Endothelial cell (in vitro differentiated cells): ENCODE results near the gene BOC. TPM values are rescaled to one million over a fixed set of nuclear protein-coding genes. Genes with fewer than 3 reads are reported as not detected.

ENCODE experiments used
- DNase-seq: peaks from one replicate; pipeline ENCODE4 v3.0.0; 2021; ENCODE audit warnings: low spot score
- H3K27ac Mint-ChIP-seq: one replicate; pipeline ENCODE4 v1.8.0; 2021; ENCODE audit warnings: mixed read lengths, inconsistent platforms; ENCODE audit not compliant: unreplicated experiment
- H3K27me3 Mint-ChIP-seq: one replicate; pipeline ENCODE4 v1.8.0; 2021; ENCODE audit warnings: mild to moderate bottlenecking, moderate library complexity, mixed read lengths, inconsistent platforms; ENCODE audit not compliant: unreplicated experiment
- H3K36me3 Mint-ChIP-seq: one replicate; pipeline ENCODE4 v1.8.0; 2021; ENCODE audit warnings: mild to moderate bottlenecking, low read depth, mixed read lengths, inconsistent platforms; ENCODE audit not compliant: unreplicated experiment
- H3K4me1 Mint-ChIP-seq: one replicate; pipeline ENCODE4 v1.8.0; 2021; ENCODE audit warnings: mild to moderate bottlenecking, mixed read lengths, inconsistent platforms; ENCODE audit not compliant: unreplicated experiment
- H3K4me3 Mint-ChIP-seq: one replicate; pipeline ENCODE4 v1.8.0; 2021; ENCODE audit warnings: mild to moderate bottlenecking, mixed read lengths, inconsistent platforms; ENCODE audit not compliant: unreplicated experiment
- H3K9me3 Mint-ChIP-seq: one replicate; pipeline ENCODE4 v1.8.0; 2021; ENCODE audit warnings: mixed read lengths, inconsistent platforms; ENCODE audit not compliant: unreplicated experiment
- CTCF ChIP-seq: fragments of 200-600 bp; sonication (generic); IDR thresholded peaks from one replicate; pipeline ENCODE4 v1.5.0; 2021; ENCODE audit warnings: antibody characterized with exemption; ENCODE audit not compliant: unreplicated experiment
- total RNA-seq: library from RNA; stranded (reverse); fragmentation: NEBNext Ultra II Directional; extraction: Animal tissue kit (Norgen Biotek cat#: 25700); gene quantifications from one replicate; pipeline ENCODE4 v1.2.1, GENCODE V29; 2021; ENCODE audit not compliant: unreplicated experiment

Gene BOC
- total RNA-seq, 1 donor from 2014 or later = 3.8 TPM

GRCh38 chr3:113183748-113184661, 27.4 kb upstream of the BOC start:
- TF ChIP-seq CTCF = no peak
- DNase-seq = no peak
- Mint-ChIP-seq H3K9me3 (no peaks in the 10 kb centered on the region), H3K4me3 (no peak overlapping the region), H3K4me1 (no peaks in the 10 kb centered on the region), H3K36me3 (no peaks in the 10 kb centered on the region), H3K27me3 (no peaks in the 10 kb centered on the region), H3K27ac (no peak overlapping the region)

GRCh38 chr3:113185194-113185835, 26.0 kb upstream of the BOC start:
- H3K9me3 Mint-ChIP-seq = peaks cover 4% of the 10 kb centered on the region
- no peaks in the 10 kb centered on the region for H3K27me3 Mint-ChIP-seq
- no peak for TF ChIP-seq CTCF
- no peaks in the 10 kb centered on the region for H3K36me3 Mint-ChIP-seq
- no peak for DNase-seq
- H3K4me3 Mint-ChIP-seq = no peak overlapping the region
- no peaks in the 10 kb centered on the region for H3K4me1 Mint-ChIP-seq
- no peak overlapping the region for H3K27ac Mint-ChIP-seq

- Mint-ChIP-seq H3K27ac (no peak overlapping the region), H3K9me3 (peaks cover 4% of the 10 kb centered on the region), H3K36me3 (no peaks in the 10 kb centered on the region), H3K27me3 (no peaks in the 10 kb centered on the region), H3K4me1 (no peaks in the 10 kb centered on the region), H3K4me3 (no peak overlapping the region)
- TF ChIP-seq CTCF = no peak
- DNase-seq = no peak
Observed at GRCh38 chr3:113186566-113186965, 24.8 kb upstream of the BOC start.

- DNase-seq = no peak
- peaks cover 4% of the 10 kb centered on the region for H3K9me3 Mint-ChIP-seq
- H3K27ac Mint-ChIP-seq = no peak overlapping the region
- H3K36me3 Mint-ChIP-seq = no peaks in the 10 kb centered on the region
- TF ChIP-seq CTCF = no peak
- H3K4me1 Mint-ChIP-seq = peaks cover 3% of the 10 kb centered on the region
- H3K4me3 Mint-ChIP-seq = no peak overlapping the region
- H3K27me3 Mint-ChIP-seq = no peaks in the 10 kb centered on the region
Observed at GRCh38 chr3:113193288-113193687, 18.1 kb upstream of the BOC start.

- Mint-ChIP-seq H3K4me1 (peaks cover 3% of the 10 kb centered on the region), H3K9me3 (peaks cover 4% of the 10 kb centered on the region), H3K36me3 (no peaks in the 10 kb centered on the region), H3K27ac (no peak overlapping the region), H3K4me3 (no peak overlapping the region), H3K27me3 (no peaks in the 10 kb centered on the region)
- no peak for DNase-seq
- no peak for TF ChIP-seq CTCF
Observed at GRCh38 chr3:113193719-113194118, 17.6 kb upstream of the BOC start.
